ENCODE data around the gene UPF1. TPM values are rescaled to one million over a fixed set of nuclear protein-coding genes. Genes with fewer than 3 reads are reported as not detected.

Gene UPF1
- total RNA-seq, 1 experiment from 2014 or later: 96.6 TPM

- no peak overlapping the region for H3K4me3 Mint-ChIP-seq (ENCODE audit: unreplicated experiment)
- ChIA-PET POLR2A (no interaction called here), CTCF (no interaction called here)
- BruUV-seq (replicated peaks): no TSS peak
- H3K4me1 ChIP-seq: peaks cover 2% of the 10 kb centered on the region
- intact Hi-C loops (cut with micrococcal nuclease; ENCODE audit: unreplicated experiment): no loop called here
- H3K4me3 ChIP-seq (ENCODE audit: low read depth, low read length): no peak overlapping the region
- peaks cover 83% of the 10 kb centered on the region for H3K36me3 Mint-ChIP-seq (ENCODE audit: insufficient read depth, unreplicated experiment)
- peaks cover 6% of the 10 kb centered on the region for H3K4me1 Mint-ChIP-seq (ENCODE audit: low read depth, unreplicated experiment)
- H3K27me3 Mint-ChIP-seq (ENCODE audit: insufficient read depth, unreplicated experiment): no peaks in the 10 kb centered on the region
- peaks cover 9% of the 10 kb centered on the region for H3K9me3 Mint-ChIP-seq (ENCODE audit: unreplicated experiment)
- no peak for TF ChIP-seq CTCF (IDR thresholded peaks at IDR 0.05; ENCODE audit: insufficient read depth in 1 of 2, low read depth in 1 of 2, low read length in 1 of 2, severe bottlenecking in 1 of 2, unreplicated experiment in 1 of 2)
- peaks cover 11% of the 10 kb centered on the region; the same call in 1 of the 2 replicates for H3K36me3 ChIP-seq (ENCODE audit: control insufficient read depth, insufficient read depth, low read length)
- no peak overlapping the region for H3K27ac Mint-ChIP-seq (ENCODE audit: unreplicated experiment)
- peaks cover 8% of the 10 kb centered on the region; the same call in 1 of the 2 replicates for H3K9me3 ChIP-seq
- no peak for DNase-seq
- H3K27me3 ChIP-seq (replicated peaks; ENCODE audit: control insufficient read depth, insufficient read depth, low read length): no peaks in the 10 kb centered on the region
Observed at GRCh38 chr19:18876865-18877264, 45.1 kb downstream of the UPF1 start.

GRCh38 chr19:18878058-18878797, 46.5 kb downstream of the UPF1 start:
- intact Hi-C loops (cut with micrococcal nuclease; ENCODE audit: unreplicated experiment): no loop called here
- ChIA-PET CTCF (no interaction called here), POLR2A (no interaction called here)
- H3K4me1 Mint-ChIP-seq (ENCODE audit: low read depth, unreplicated experiment): peaks cover 1% of the 10 kb centered on the region
- H3K36me3 ChIP-seq (ENCODE audit: control insufficient read depth, insufficient read depth, low read length): peaks cover 11% of the 10 kb centered on the region; the same call in 1 of the 2 replicates
- TF ChIP-seq CTCF (IDR thresholded peaks at IDR 0.05; ENCODE audit: insufficient read depth in 1 of 2, low read depth in 1 of 2, low read length in 1 of 2, severe bottlenecking in 1 of 2, unreplicated experiment in 1 of 2): no peak
- no peak overlapping the region for H3K4me3 Mint-ChIP-seq (ENCODE audit: unreplicated experiment)
- H3K36me3 Mint-ChIP-seq (ENCODE audit: insufficient read depth, unreplicated experiment): peaks cover 77% of the 10 kb centered on the region
- no peak overlapping the region for H3K4me3 ChIP-seq (ENCODE audit: low read depth, low read length)
- H3K27me3 Mint-ChIP-seq (ENCODE audit: insufficient read depth, unreplicated experiment): no peaks in the 10 kb centered on the region
- H3K9me3 ChIP-seq: peaks cover 8% of the 10 kb centered on the region; the same call in 1 of the 2 replicates
- H3K27me3 ChIP-seq (replicated peaks; ENCODE audit: control insufficient read depth, insufficient read depth, low read length): no peaks in the 10 kb centered on the region
- peaks cover 9% of the 10 kb centered on the region for H3K9me3 Mint-ChIP-seq (ENCODE audit: unreplicated experiment)
- H3K27ac Mint-ChIP-seq (ENCODE audit: unreplicated experiment): no peak overlapping the region
- BruUV-seq (replicated peaks): TSS peak; percentile 35
- DNase-seq: no peak
- H3K4me1 ChIP-seq: no peaks in the 10 kb centered on the region

- intact Hi-C loops (cut with micrococcal nuclease; ENCODE audit: unreplicated experiment): no loop called here
- Histone ChIP-seq H3K36me3 (ENCODE audit: control insufficient read depth, insufficient read depth, low read length) (peaks cover 9% of the 10 kb centered on the region; the same call in 1 of the 2 replicates), H3K4me1 (no peaks in the 10 kb centered on the region), H3K9me3 (peaks cover 8% of the 10 kb centered on the region; the same call in 1 of the 2 replicates), H3K27me3 (replicated peaks; ENCODE audit: control insufficient read depth, insufficient read depth, low read length) (no peaks in the 10 kb centered on the region), H3K4me3 (ENCODE audit: low read depth, low read length) (no peak overlapping the region)
- BruUV-seq (replicated peaks): no TSS peak
- ChIA-PET POLR2A (no interaction called here), CTCF (no interaction called here)
- Mint-ChIP-seq H3K27ac (ENCODE audit: unreplicated experiment) (no peak overlapping the region), H3K36me3 (ENCODE audit: insufficient read depth, unreplicated experiment) (peaks cover 75% of the 10 kb centered on the region), H3K9me3 (ENCODE audit: unreplicated experiment) (peaks cover 8% of the 10 kb centered on the region), H3K27me3 (ENCODE audit: insufficient read depth, unreplicated experiment) (no peaks in the 10 kb centered on the region), H3K4me3 (ENCODE audit: unreplicated experiment) (no peak overlapping the region), H3K4me1 (ENCODE audit: low read depth, unreplicated experiment) (no peaks in the 10 kb centered on the region)
- DNase-seq: no peak
- TF ChIP-seq CTCF (IDR thresholded peaks at IDR 0.05; ENCODE audit: insufficient read depth in 1 of 2, low read depth in 1 of 2, low read length in 1 of 2, severe bottlenecking in 1 of 2, unreplicated experiment in 1 of 2): no peak
Observed at GRCh38 chr19:18878858-18879578, 47.3 kb downstream of the UPF1 start.

Data from Caco-2 (cell line).